GM19467 (cell line): ENCODE data around the gene TTC39B.
"Not testable (repeated sequence)": the region's sequence is repeated elsewhere in the genome, so short reads cannot be mapped to it uniquely, and the experiment has no call there.

Experiments used
- ATAC-seq: cut with Tn5 transposase; IDR thresholded peaks from one replicate; pipeline ENCODE4 v1.9.1; 2021; ENCODE audit warnings: mild to moderate bottlenecking, moderate library complexity; ENCODE audit not compliant: unreplicated experiment

The TTC39B gene

GRCh38 chr9:15271403-15271802, 35.6 kb downstream of the TTC39B start:
- no peak for ATAC-seq

DNA sequence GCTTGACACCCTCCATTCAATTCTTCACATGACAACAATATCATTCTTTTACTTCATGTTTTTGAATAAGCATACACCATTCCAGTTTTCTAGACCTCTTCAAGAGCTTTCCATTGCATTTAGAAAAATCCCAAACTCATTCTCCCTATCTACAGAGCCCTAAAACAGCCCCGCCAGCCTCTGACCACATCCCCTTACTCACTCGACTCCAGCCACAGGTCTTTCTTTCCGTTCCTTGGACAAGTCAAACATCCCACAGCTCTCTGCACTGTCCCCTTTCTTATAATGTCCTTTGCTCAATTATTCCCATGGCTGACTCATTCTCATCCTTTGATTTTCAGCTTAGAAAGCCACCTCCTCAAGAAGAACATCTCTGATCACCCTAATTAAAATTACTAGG, 38.2 kb downstream of the TTC39B start:
- ATAC-seq, result no peak

DNA sequence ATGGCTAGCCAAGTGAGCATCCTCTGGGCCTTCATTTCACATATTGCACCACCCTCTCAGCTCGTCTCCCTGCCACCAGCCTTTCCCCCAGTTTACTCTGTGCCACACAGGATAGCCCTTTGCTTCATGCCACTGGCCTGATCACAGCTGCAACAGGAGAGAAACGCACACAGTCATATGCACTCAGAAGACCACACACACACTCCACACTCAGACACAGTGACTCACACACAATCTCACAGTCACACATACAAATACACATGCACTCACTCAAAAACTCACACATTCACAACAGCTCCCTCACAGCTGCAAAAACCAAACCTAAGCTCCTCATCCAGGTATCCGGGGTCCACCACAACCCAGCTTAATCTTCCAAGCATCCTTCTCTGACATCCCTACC, 38.7 kb downstream of the TTC39B start:
- no peak for ATAC-seq

GRCh38 chr9:15264918-15265317, 42.1 kb downstream of the TTC39B start:
- ATAC-seq, result no peak

GRCh38 chr9:15262581-15262980, 44.4 kb downstream of the TTC39B start:
- no peak for ATAC-seq

GRCh38 chr9:15256426-15256825, 50.6 kb downstream of the TTC39B start:
- ATAC-seq, result no peak

DNA sequence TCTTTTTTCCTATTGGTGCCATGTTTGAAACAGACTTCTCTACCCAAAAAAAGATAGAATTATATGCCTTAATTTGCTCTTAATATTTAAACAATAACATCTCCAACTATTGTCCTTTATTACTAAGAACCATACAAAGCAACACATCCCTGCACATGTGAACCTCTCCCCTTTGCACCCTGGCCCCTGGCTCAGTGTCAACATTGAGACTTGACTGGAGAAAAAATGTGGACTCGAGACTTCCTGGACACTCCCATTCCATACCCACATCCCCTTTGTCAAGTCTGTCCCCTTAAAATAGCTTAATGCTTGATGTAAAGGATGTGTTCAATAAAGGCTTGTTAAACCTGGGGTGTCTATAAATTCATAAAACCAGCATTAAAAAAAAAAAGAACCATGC, 53.2 kb downstream of the TTC39B start:
- no peak for ATAC-seq

DNA sequence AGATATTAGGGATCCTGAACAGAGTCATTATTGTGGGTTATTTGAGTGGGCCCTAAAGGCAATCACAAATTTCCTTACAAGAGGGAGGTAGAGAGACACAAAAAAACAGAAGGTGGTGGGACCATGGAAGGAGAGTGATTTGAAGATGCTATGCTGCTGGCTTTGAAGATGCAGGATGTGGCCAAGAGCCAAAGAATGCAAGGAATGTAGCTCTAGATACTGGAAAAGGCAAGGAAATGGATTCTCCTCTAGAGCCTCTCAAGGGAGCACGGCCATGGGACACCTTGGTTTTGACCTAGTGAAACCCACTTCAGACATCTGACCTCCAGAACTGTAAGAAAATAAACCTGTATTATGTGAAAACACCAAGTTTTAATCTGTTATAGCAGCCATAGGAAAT, 53.8 kb downstream of the TTC39B start:
- ATAC-seq, result no peak

GRCh38 chr9:15249981-15250380, 57.0 kb downstream of the TTC39B start:
- ATAC-seq, result no peak

DNA sequence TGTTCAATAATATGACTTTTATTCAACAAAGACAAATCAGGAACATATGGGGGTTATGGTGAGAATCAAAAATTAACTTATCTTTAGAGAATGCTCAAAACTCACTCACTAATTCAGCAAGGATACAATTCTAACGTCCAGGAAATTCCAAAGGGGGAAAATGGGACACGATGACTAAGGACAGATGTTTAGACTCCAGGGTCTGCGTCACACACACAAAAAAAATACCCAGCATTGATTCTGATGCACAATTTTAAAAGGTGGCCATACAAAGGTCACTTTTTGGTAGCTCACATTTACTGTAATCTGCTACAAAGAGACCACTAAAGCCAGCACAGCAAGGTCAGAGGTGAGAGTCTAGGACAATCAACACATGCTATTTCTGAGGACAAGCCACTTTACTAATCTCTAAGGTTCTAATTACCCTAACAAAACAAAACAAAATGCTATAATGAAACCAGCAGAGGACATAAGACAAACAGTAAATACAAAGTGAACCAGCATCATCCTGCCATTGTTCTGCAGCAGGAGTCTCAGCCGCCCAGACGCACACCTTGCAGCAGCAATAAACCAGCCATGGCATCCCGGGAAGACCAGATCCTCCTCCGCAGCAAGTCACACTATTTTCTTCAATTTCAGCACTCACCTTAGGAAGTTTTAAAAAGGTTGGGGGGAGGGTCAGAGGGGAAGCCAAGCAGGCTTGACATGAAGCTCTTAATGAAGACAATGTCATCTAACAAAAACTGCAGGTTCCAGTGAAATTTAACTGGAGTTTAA, 57.8 kb downstream of the TTC39B start:
- ATAC-seq, result no peak

GRCh38 chr9:15248621-15249020, 58.4 kb downstream of the TTC39B start:
- ATAC-seq, result no peak

DNA sequence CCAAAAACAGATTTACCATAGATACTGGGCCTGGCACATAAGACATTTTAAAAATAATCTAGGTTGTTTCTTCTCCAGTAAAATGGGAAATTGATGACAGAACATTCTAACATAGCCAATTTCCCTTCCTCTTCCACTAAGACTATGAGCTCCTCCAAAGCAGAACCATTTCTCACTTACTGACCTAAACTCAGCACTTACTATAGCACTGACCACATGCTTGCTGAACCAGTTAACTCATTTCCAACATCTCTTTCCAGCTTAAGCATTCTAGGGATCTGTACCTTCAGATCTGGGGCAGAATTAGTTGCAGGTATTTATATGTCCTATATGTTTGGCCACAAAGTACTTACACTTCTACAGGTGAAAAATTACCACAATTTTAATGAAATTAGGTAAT, 58.9 kb downstream of the TTC39B start:
- ATAC-seq, result no peak

GRCh38 chr9:15246708-15247107, 60.3 kb downstream of the TTC39B start:
- ATAC-seq, result no peak

- no peak for ATAC-seq
Measured at GRCh38 chr9:15246243-15246642, 60.8 kb downstream of the TTC39B start.

DNA sequence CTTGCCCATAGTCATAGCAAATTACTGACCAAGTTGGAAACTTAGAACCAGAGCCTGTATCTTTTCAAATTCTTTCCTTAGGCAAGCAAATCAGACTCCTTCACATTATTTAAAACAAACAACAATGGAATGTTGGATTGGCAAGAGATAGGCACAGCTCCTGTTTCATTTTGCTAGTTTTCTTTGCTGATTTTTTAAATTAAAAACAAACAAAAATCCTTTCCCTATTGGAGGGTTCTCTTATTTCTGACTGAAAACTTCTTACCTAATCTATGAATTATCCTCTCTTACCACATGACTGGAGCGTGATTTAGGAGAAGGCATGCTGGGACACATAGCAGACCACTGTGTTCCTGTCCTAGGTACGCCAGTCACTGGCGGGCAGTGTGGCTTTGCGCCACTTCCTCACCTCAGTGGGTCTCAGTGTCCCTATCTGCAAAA, 63.0 kb downstream of the TTC39B start:
- ATAC-seq, result no peak

GRCh38 chr9:15243081-15243480, 63.9 kb downstream of the TTC39B start:
- ATAC-seq, result no peak

DNA sequence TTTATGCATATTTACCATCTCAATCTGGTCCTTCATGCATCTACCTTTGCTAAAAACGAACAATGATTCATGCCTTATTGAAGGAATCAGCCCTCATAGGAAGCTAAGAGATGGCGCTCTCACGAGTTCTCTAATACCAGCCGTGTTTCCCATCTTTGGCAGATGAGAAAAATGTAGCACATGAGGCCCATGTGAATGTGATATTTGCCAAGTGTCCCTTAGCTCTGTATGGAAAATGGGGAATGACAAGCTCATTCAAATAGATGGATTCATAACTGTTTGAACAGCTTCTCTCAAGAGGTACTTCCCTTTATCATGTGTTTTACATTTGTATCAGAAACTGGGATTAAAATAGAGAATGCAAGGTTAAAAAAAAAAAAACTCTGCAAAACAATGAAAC, 66.1 kb downstream of the TTC39B start:
- ATAC-seq, result no peak

- ATAC-seq, result no peak
Measured at GRCh38 chr9:15239816-15240215, 67.2 kb downstream of the TTC39B start.

GRCh38 chr9:15238646-15239045, 68.4 kb downstream of the TTC39B start:
- no peak for ATAC-seq

GRCh38 chr9:15235658-15236057, 71.4 kb downstream of the TTC39B start:
- ATAC-seq, result no peak

DNA sequence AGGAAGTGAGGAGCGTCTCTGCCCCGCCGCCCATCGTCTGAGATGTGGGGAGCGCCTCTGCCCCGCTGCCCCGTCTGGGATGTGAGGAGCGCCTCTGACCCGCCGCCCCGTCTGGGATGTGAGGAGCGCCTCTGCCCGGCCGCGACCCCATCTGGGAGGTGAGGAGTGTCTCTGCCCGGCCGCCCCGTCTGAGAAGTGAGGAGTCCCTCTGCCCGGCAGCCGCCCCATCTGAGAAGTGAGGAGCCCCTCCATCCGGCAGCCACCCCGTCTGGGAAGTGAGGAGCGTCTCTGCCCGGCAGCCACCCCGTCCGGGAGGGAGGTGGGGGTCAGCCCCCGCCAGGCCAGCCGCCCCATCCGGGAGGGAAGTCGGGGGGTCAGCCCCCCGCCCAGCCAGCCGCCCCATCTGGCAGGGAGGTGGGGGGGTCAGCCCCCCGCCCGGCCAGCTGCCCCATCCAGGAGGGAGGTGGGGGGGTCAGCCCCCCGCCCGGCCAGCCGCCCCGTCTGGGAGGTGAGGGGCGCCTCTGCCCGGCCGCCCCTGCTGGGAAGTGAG, 73.0 kb downstream of the TTC39B start:
- ATAC-seq, result not testable (repeated sequence)

- not testable (repeated sequence) for ATAC-seq
Measured at GRCh38 chr9:15232706-15233280, 74.2 kb downstream of the TTC39B start.
